Vagina (tissue), 2 donors: Measurements from ENCODE around the gene ZDHHC11. TPM values are rescaled to one million over a fixed set of nuclear protein-coding genes. Genes with fewer than 3 reads are reported as not detected.

Experiments used
- DNase-seq, 2 donors: peaks; one replicate each; pipeline ENCODE4 v3.0.0-alpha.2; 2017; ENCODE audit errors: extremely low spot score in 2 of 2
- H3K27ac ChIP-seq: fragments of 200-600 bp; sonication (generic); one replicate; pipeline ENCODE4 v1.5.1; 2019
- H3K27me3 ChIP-seq: fragments of 200-600 bp; sonication (generic); one replicate; pipeline ENCODE4 v1.5.1; 2019
- H3K36me3 ChIP-seq, 2 donors: fragments of 200-600 bp; sonication (generic); one replicate each; pipeline ENCODE4 v1.5.1; 2017 to 2019
- H3K4me1 ChIP-seq: fragments of 200-600 bp; sonication (generic); one replicate; pipeline ENCODE4 v1.5.1; 2019
- H3K4me3 ChIP-seq, 2 donors: fragments of 200-600 bp; sonication (generic); 1 replicate in 1 of 2; 2 replicates in 1 of 2; pipeline ENCODE4 v1.5.1; 2016 to 2019
- H3K9me3 ChIP-seq: fragments of 200-600 bp; sonication (generic); one replicate; pipeline ENCODE4 v1.5.1; 2019
- POLR2A ChIP-seq, 2 donors: fragments of 450-650 bp; IDR thresholded peaks; one replicate each; pipeline ENCODE4 v1.6.1; 2017; ENCODE audit warnings: antibody characterized with exemption in 2 of 2, mild to moderate bottlenecking in 2 of 2, moderate library complexity in 2 of 2
- POLR2AphosphoS5 ChIP-seq, 2 donors: sonication (generic); formaldehyde crosslinking; IDR thresholded peaks; one replicate each; pipeline ENCODE4 v1.9.0; 2017; ENCODE audit warnings: antibody characterized with exemption in 2 of 2, mild to moderate bottlenecking in 2 of 2, low read depth in 1 of 2; ENCODE audit not compliant: insufficient read depth in 1 of 2
- intact Hi-C: fragments of 100-400 bp; cut with DNase I; formaldehyde crosslinking; loops from one replicate; pipeline ENCODE4 v1.15.1; 2023
- total RNA-seq: library from RNA; depleted of rRNA; stranded (reverse); fragments of >200 nt; gene quantifications from one replicate; pipeline ENCODE4 v1.2.3, GENCODE V29; 2016
- TF ChIP-seq, protein P1 (sequence below), 3 experiments: fragments of 450-650 bp in 2 of 3; fragments of 200-600 bp in 1 of 3; sonication (generic) in 1 of 3; IDR thresholded peaks; one replicate each; pipeline ENCODE4 v1.5.1; 2017 to 2019; ENCODE audit warnings: antibody characterized with exemption in 3 of 3, mild to moderate bottlenecking in 2 of 3, moderate library complexity in 2 of 3

ZDHHC11 gene
- total RNA-seq, 1 donor from 2014 or later = 5.6 TPM

DNA sequence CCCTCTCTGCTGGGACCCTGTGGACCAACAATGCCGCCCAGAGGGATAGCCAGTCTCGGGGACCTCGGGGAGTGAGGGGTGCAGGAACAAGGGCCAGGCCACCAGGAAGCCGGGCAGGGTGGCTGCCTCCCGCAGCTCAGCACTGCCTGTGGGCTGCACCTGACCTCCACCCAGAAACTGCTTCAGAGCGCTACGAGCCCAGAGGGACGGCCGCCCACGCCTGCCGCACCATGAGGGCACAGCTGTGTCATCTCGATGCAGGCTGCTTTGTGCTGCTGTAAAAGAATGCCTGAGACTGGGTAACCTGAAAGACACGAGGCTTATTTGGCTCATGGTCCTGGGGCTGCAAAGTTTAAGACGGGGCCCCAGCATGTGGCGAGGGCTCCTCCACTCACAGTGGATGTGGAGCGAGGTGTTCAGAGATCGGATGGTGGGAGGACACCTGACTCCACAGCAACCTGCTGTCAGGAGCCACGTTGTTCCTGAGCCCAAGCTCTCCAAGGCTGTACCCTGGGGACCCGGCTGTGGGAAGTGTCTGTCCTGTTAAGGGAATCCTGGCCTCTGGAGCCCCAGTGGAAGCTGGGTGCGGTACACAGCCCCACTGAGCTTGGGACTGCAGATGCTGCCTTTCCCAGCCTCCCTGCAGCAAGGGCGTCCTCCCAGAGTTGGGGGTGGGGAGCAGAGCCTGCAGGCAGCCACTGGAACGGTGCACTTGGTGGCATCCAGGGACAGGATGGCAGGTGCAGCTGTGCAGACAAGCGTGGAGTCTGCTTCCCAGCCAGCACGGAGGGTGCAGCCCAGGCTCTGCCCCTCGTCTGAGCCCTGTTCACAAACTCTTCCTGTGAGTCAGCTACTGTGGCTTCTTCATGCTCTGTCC, 11.8 kb upstream of the ZDHHC11 start:
- peaks cover 0 to 30% of the 10 kb centered on the region in 2 donors for H3K36me3 ChIP-seq
- peaks cover 21% of the 10 kb centered on the region for H3K4me1 ChIP-seq
- no peaks in the 10 kb centered on the region for H3K9me3 ChIP-seq
- H3K27me3 ChIP-seq = no peaks in the 10 kb centered on the region
- intact Hi-C loops = loop anchor here (5.0 kb wide), 1 partner anchor 415 kb away; no protein-coding TSS in a partner anchor
- no peak for DNase-seq
- no peak for TF ChIP-seq POLR2A (IDR thresholded peaks at IDR 0.05)
- no peak for TF ChIP-seq POLR2AphosphoS5 (IDR thresholded peaks at IDR 0.05; ENCODE audit: insufficient read depth in 1 of 2, low read depth in 1 of 2)
- TF ChIP-seq, protein P1, sequence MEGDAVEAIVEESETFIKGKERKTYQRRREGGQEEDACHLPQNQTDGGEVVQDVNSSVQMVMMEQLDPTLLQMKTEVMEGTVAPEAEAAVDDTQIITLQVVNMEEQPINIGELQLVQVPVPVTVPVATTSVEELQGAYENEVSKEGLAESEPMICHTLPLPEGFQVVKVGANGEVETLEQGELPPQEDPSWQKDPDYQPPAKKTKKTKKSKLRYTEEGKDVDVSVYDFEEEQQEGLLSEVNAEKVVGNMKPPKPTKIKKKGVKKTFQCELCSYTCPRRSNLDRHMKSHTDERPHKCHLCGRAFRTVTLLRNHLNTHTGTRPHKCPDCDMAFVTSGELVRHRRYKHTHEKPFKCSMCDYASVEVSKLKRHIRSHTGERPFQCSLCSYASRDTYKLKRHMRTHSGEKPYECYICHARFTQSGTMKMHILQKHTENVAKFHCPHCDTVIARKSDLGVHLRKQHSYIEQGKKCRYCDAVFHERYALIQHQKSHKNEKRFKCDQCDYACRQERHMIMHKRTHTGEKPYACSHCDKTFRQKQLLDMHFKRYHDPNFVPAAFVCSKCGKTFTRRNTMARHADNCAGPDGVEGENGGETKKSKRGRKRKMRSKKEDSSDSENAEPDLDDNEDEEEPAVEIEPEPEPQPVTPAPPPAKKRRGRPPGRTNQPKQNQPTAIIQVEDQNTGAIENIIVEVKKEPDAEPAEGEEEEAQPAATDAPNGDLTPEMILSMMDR (IDR thresholded peaks at IDR 0.05) = no peak
- no peak overlapping the region for H3K27ac ChIP-seq
- H3K4me3 ChIP-seq = no peak overlapping the region

DNA sequence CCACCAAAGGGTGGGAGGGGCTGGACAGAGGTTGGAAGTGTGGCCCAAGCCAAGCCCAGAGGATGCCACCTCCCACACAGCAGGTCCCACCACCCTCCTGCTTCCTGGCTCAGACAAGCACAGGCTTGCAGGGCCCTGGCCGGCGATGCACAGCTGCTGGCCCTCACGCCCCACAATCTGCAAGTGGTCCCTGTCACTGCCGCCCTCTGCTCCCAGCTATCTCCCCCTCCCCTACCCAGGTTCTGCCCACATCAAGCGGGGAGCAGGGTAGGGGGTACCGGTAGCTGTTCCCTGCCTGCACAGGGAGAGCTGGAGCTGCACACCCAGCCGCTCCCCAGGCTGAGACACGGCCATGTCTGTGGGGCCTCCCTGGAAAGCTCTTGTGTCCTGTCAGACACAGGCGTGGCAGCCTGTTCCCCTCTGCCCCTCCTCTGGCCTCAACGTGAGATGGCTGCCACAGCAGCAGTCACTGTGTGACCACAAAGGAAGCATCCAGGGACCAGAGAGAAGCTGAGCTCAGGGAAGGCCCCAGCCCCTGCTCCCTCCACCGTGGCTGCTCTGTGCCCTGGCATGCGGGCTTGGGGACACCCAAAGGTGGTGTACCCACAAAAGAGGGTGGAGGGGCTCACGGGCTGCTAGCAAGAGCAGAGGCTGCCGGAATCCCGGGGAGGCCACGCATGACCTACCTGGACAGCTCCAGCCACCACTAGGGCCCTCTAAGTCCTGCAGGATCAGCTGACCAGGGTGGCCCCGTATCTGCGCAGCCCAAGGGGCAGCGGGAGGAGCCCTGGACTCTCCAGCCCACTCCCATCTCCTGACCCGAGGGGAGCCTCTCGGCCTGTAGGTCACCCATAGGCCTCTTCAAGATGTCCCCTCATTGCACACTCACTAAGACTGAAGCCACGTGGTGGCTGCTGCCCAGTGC, 10.9 kb upstream of the ZDHHC11 start:
- Histone ChIP-seq H3K27ac (no peak overlapping the region), H3K9me3 (no peaks in the 10 kb centered on the region), H3K27me3 (no peaks in the 10 kb centered on the region), H3K4me1 (peaks cover 21% of the 10 kb centered on the region), H3K36me3 (peaks cover 0 to 21% of the 10 kb centered on the region in 2 donors), H3K4me3 (no peak overlapping the region)
- intact Hi-C loops = loop anchor here (5.0 kb wide), 1 partner anchor 414 kb away; no protein-coding TSS in a partner anchor
- no peak for TF ChIP-seq POLR2AphosphoS5 (IDR thresholded peaks at IDR 0.05; ENCODE audit: insufficient read depth in 1 of 2, low read depth in 1 of 2)
- TF ChIP-seq, protein P1 (IDR thresholded peaks at IDR 0.05) = no peak
- no peak for TF ChIP-seq POLR2A (IDR thresholded peaks at IDR 0.05)
- DNase-seq = no peak

GRCh38 chr5:860506-861150, 9.8 kb upstream of the ZDHHC11 start:
- TF ChIP-seq, protein P1 (IDR thresholded peaks at IDR 0.05) = no peak
- TF ChIP-seq POLR2AphosphoS5 (IDR thresholded peaks at IDR 0.05; ENCODE audit: insufficient read depth in 1 of 2, low read depth in 1 of 2) (no peak), POLR2A (IDR thresholded peaks at IDR 0.05) (no peak)
- no peak for DNase-seq
- H3K27me3 ChIP-seq = no peaks in the 10 kb centered on the region
- peaks cover 0 to 15% of the 10 kb centered on the region in 2 donors for H3K36me3 ChIP-seq
- peaks cover 18% of the 10 kb centered on the region for H3K4me1 ChIP-seq
- intact Hi-C loops = loop anchor here (5.0 kb wide), 1 partner anchor 413 kb away; no protein-coding TSS in a partner anchor
- no peak overlapping the region for H3K4me3 ChIP-seq
- H3K9me3 ChIP-seq = no peaks in the 10 kb centered on the region
- H3K27ac ChIP-seq = no peak overlapping the region

DNA sequence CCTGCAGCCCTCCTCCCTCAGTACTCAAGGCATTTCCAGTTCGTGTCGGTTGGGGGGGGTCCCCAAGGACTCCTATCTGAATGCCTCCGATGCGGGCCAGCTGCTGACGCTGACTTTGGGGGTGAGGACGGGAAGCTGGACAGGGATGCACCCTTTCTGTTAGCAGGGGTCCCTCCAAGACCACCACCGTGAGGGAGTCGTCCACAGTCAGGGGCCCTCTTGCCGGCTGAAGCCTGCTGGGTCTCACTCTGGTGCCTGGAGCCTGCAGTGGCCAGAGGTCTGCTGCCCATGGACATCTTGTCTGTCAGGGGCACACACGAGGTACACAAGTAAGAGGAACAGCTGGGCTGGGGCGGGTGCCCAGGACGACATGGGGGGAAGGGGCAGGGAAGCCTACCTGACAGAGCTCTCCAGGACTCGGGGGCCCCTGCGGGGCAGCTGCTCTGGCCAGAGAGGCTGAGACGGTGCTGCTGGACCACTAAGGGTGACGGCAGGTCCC, 9.1 kb upstream of the ZDHHC11 start:
- Histone ChIP-seq H3K27ac (no peak overlapping the region), H3K4me3 (no peak overlapping the region), H3K4me1 (peaks cover 11% of the 10 kb centered on the region), H3K36me3 (peaks cover 0 to 15% of the 10 kb centered on the region in 2 donors), H3K27me3 (no peaks in the 10 kb centered on the region), H3K9me3 (no peaks in the 10 kb centered on the region)
- DNase-seq = no peak
- TF ChIP-seq, protein P1 (IDR thresholded peaks at IDR 0.05) = no peak
- TF ChIP-seq POLR2AphosphoS5 (IDR thresholded peaks at IDR 0.05; ENCODE audit: insufficient read depth in 1 of 2, low read depth in 1 of 2) (no peak), POLR2A (IDR thresholded peaks at IDR 0.05) (no peak)
- intact Hi-C loops = loop anchor here (5.0 kb wide), 1 partner anchor 413 kb away; no protein-coding TSS in a partner anchor
